GM19240 (cell line): ENCODE measurements around the gene HOXC9.

Source experiments
- DNase-seq: peaks from one replicate; pipeline ENCODE4 v3.0.0; 2011; ENCODE audit warnings: low spot score; ENCODE audit not compliant: insufficient read length

HOXC9 gene

GRCh38 chr12:53987787-53988230 is 12.2 kb upstream of the HOXC9 start:
- no peak for DNase-seq

GRCh38 chr12:53988541-53989226 is 11.3 kb upstream of the HOXC9 start:
- DNase-seq = no peak

- peak; percentile 47 for DNase-seq
These were observed 10.5 kb upstream of the HOXC9 start for GRCh38 chr12:53989227-53990113.

- DNase-seq = no peak
These were observed 9.5 kb upstream of the HOXC9 start for GRCh38 chr12:53990311-53991076.

- no peak for DNase-seq
These were observed 8.9 kb upstream of the HOXC9 start for GRCh38 chr12:53991077-53991460.

- no peak for DNase-seq
These were observed 7.5 kb upstream of the HOXC9 start for GRCh38 chr12:53992377-53992889.

GRCh38 chr12:53993162-53994008 is 6.6 kb upstream of the HOXC9 start:
- DNase-seq = no peak

- no peak for DNase-seq
These were observed 6.0 kb upstream of the HOXC9 start for GRCh38 chr12:53994009-53994263.

- DNase-seq = no peak
These were observed 5.5 kb upstream of the HOXC9 start for GRCh38 chr12:53994264-53995001.

- no peak for DNase-seq
These were observed 5.0 kb upstream of the HOXC9 start for GRCh38 chr12:53995002-53995377.

GRCh38 chr12:53995378-53996239 is 4.4 kb upstream of the HOXC9 start:
- DNase-seq = no peak

- no peak for DNase-seq
These were observed 3.4 kb upstream of the HOXC9 start for GRCh38 chr12:53996240-53997203.

GRCh38 chr12:53997204-53998109 is 2.5 kb upstream of the HOXC9 start:
- no peak for DNase-seq

GRCh38 chr12:53998110-53998899 is 1.7 kb upstream of the HOXC9 start:
- DNase-seq = no peak

GRCh38 chr12:53998900-53999236 is 1.1 kb upstream of the HOXC9 start:
- no peak for DNase-seq

- no peak for DNase-seq
These were observed 324 bp upstream of the HOXC9 start for GRCh38 chr12:53999559-54000115.
